Heart left ventricle (tissue), 16 donors: ENCODE data around the gene FAM241A. TPM values are rescaled to one million over a fixed set of nuclear protein-coding genes. Genes with fewer than 3 reads are reported as not detected.
A peak's percentile ranks its signal among the peaks of the same experiment; 100 is the strongest.

Experiments used
- ATAC-seq, 4 donors: fragments of 200-7000 bp; cut with Tn5 transposase; one replicate each; pipeline ENCODE4 v1.9.1; 2020 to 2022; ENCODE audit warnings: moderate library complexity in 4 of 4, mild to moderate bottlenecking in 3 of 4, moderate number of reproducible peaks in 1 of 4
- DNase-seq, 5 donors: peaks; one replicate each; pipeline ENCODE4 v3.0.0-alpha.2; 2020
- H3K27ac ChIP-seq, 12 donors: fragments of 200-600 bp; sonication (generic) in 4 of 12; one replicate each; pipeline versions ENCODE4 v1.5.0 to v1.8.0; 2016 to 2022; ENCODE audit warnings: mild to moderate bottlenecking in 2 of 12
- H3K27me3 ChIP-seq, 9 donors: fragments of 200-600 bp; sonication (generic) in 2 of 9; one replicate each; pipeline versions ENCODE4 v1.5.1 to v1.8.0; 2016 to 2022; ENCODE audit warnings: mild to moderate bottlenecking in 3 of 9
- H3K36me3 ChIP-seq, 9 donors: fragments of 200-600 bp; sonication (generic) in 2 of 9; one replicate each; pipeline versions ENCODE4 v1.5.0 to v1.8.0; 2018 to 2022; ENCODE audit warnings: mild to moderate bottlenecking in 2 of 9
- H3K4me1 ChIP-seq, 12 donors: fragments of 200-600 bp; sonication (generic) in 4 of 12; one replicate each; pipeline versions ENCODE4 v1.5.0 to v1.8.0; 2016 to 2022; ENCODE audit warnings: mild to moderate bottlenecking in 3 of 12
- H3K4me3 ChIP-seq, 12 donors: fragments of 200-600 bp; sonication (generic) in 4 of 12; one replicate each; pipeline versions ENCODE4 v1.5.0 to v1.8.0; 2017 to 2022; ENCODE audit warnings: mild to moderate bottlenecking in 9 of 12, moderate library complexity in 4 of 12
- H3K9me3 ChIP-seq, 12 donors: fragments of 200-600 bp; sonication (generic) in 4 of 12; one replicate each; pipeline versions ENCODE4 v1.5.0 to v1.8.0; 2016 to 2022; ENCODE audit warnings: mild to moderate bottlenecking in 1 of 12
- CTCF ChIP-seq, 12 donors: fragments of 200-600 bp; sonication (generic) in 4 of 12; IDR thresholded peaks; one replicate each; pipeline versions ENCODE4 v1.5.0 to v1.8.0; 2018 to 2022; ENCODE audit warnings: antibody characterized with exemption in 12 of 12, mild to moderate bottlenecking in 5 of 12
- POLR2A ChIP-seq, 2 donors: fragments of 450-650 bp; IDR thresholded peaks; one replicate each; pipeline ENCODE4 v1.6.1; 2017; ENCODE audit warnings: antibody characterized with exemption in 2 of 2, mild to moderate bottlenecking in 2 of 2, moderate library complexity in 2 of 2
- WGBS, 4 donors: extraction: QIAGEN DNeasy Blood & Tissue Kit in 2 of 4; methylation state at CpG; one replicate each; pipeline versions ENCODE4 v1.1.5 to v1.1.7; 2013 to 2018; 5-methylcytosine and 5-hydroxymethylcytosine counted together
- intact Hi-C, 10 donors: fragments of 100-400 bp; cut with DNase I; formaldehyde crosslinking; loops; one replicate each; pipeline versions ENCODE4 v1.11.1 to v1.14.2; 2022
- polyA plus RNA-seq, 2 donors: library from polyadenylated mRNA; stranded (reverse); fragments of 200-250 nt; gene quantifications; one replicate each; pipeline ENCODE4 v1.2.3, GENCODE V29; 2013
- total RNA-seq, 9 donors: library from RNA; depleted of rRNA in 2 of 9; stranded (reverse); fragments of >200 nt in 2 of 9; fragmentation: NEBNext Ultra II Directional in 3 of 9; extraction: Animal tissue kit (Norgen Biotek cat#: 25700) in 3 of 9; gene quantifications; one replicate each; pipeline versions ENCODE4 v1.1.0 to v1.2.4, GENCODE V29; 2016 to 2023
- donor health status: ischemic (EF 13 %, LVEDD 7.1; RV severe dilation, severe dysfunction).
- donor health status: healthy with polysubstance abuse.
- donor health status: DM: no; HTN: yes; CAD: no.
- donor health status: DM: no; HTN: no; CAD: no.
- donor health status: ischemic (EF 25% LVEDD 6.9; RV normal size, moderate dysfunction).
- donor health status: ischemic (EF 25% LVEDD 5.7; RV mildly dilated, moderate dysfunction).
- donor health status: healthy.
- donor health status: DM: yes; HTN: yes; CAD: no.
- donor health status: ischemic (EF 35%, LVEDD 5.7; RV mildly dilated, moderate dysfunction).
- donor health status: nonischemic (EF 11% LVEDD 7.7; RV severe dilation, severe dysfunction).
- donor health status: DM: yes; HTN: yes; CAD: no.
- donor health status: PGD.
- donor health status: ischemic (EF 29% LVEDD 5.4; RV normal size, mild dysfunction).
- donor health status: nonischemic (EF 23%, LVEDD 6.1; RV moderate dilation, normal function).

The FAM241A gene
- total and polyA plus RNA-seq, 11 donors = 5.3 to 10.3 (median 7.9) TPM

GRCh38 chr4:112142182-112142581 lies 3.1 kb upstream of the FAM241A start:
- intact Hi-C loops = loop anchor here in 1 of 10 donors (5.0 kb wide), 1 partner anchor 35 kb away; no protein-coding TSS in a partner anchor
- ATAC-seq (no peak), DNase-seq (no peak)
- Histone ChIP-seq H3K9me3 (no peaks in the 10 kb centered on the region), H3K27me3 (no peaks in the 10 kb centered on the region), H3K4me1 (peaks cover 7 to 42% (median 25%) of the 10 kb centered on the region in 12 donors), H3K36me3 (no peaks in the 10 kb centered on the region), H3K27ac (peak overlapping the region in 10 of 12 donors; percentile 11 to 84 (median 69)), H3K4me3 (no peak overlapping the region)
- WGBS, 4 donors = 70 to 81% (median 75%) methylated on average over 2 of the region's 2 CpGs
- TF ChIP-seq POLR2A (IDR thresholded peaks at IDR 0.05) (no peak), CTCF (IDR thresholded peaks at IDR 0.05) (no peak)

GRCh38 chr4:112143781-112144180 lies 1.5 kb upstream of the FAM241A start:
- DNase-seq (no peak), ATAC-seq (no peak)
- no peaks in the 10 kb centered on the region for H3K36me3 ChIP-seq
- no peak overlapping the region for H3K27ac ChIP-seq
- intact Hi-C loops = loop anchor here in 3 of 10 donors (2.0 to 5.0 kb wide), 3 partner anchors 36 to 87 kb away; partner anchors contain the start of gene AP1AR (in 1 of the 3)
- H3K27me3 ChIP-seq = no peaks in the 10 kb centered on the region
- TF ChIP-seq POLR2A (IDR thresholded peaks at IDR 0.05) (no peak), CTCF (IDR thresholded peaks at IDR 0.05) (no peak)
- WGBS, 4 donors = 86 to 94% (median 89%) methylated on average over 3 of the region's 3 CpGs
- no peaks in the 10 kb centered on the region for H3K9me3 ChIP-seq
- no peak overlapping the region for H3K4me3 ChIP-seq
- H3K4me1 ChIP-seq = peaks cover 8 to 57% (median 39%) of the 10 kb centered on the region in 12 donors

GRCh38 chr4:112144546-112145325 lies 518 bp upstream of the FAM241A start:
- Histone ChIP-seq H3K4me1 (peaks cover 8 to 67% (median 43%) of the 10 kb centered on the region in 12 donors), H3K4me3 (peak overlapping the region in 11 of 12 donors; percentile 75 to 94 (median 84)), H3K27me3 (no peaks in the 10 kb centered on the region), H3K36me3 (no peaks in the 10 kb centered on the region), H3K27ac (peak overlapping the region; percentile 79 to 96 (median 90)), H3K9me3 (no peaks in the 10 kb centered on the region)
- ATAC-seq (peak in 1 of 4 donors; percentile 31), DNase-seq (peak in 4 of 5 donors; percentile 16 to 38 (median 26))
- intact Hi-C loops = loop anchor here in 9 of 10 donors (1.0 to 5.0 kb wide), 7 partner anchors 37 to 88 kb away; partner anchors contain the start of gene AP1AR (in 8 of the 9)
- TF ChIP-seq CTCF (IDR thresholded peaks at IDR 0.05) (no peak), POLR2A (IDR thresholded peaks at IDR 0.05) (no peak)
- 51 to 62% (median 60%) methylated on average over 20 of the region's 20 CpGs for WGBS, 4 donors
